Stimulated activated CD8-positive, alpha-beta memory T cell treated with anti-CD3 and anti-CD28 coated beads, Interleukin-4, amount 100 ng/mL, for 48 hours (primary cell): ENCODE measurements around the gene GAPVD1.

Experiments
- DNase-seq: peaks from one replicate; pipeline ENCODE4 v3.0.0-alpha.2; 2020

Gene GAPVD1

GRCh38 chr9:125323615-125324014 is 62.0 kb downstream of the GAPVD1 start:
- DNase-seq: no peak

GRCh38 chr9:125325826-125326225 is 64.2 kb downstream of the GAPVD1 start:
- no peak for DNase-seq

DNA sequence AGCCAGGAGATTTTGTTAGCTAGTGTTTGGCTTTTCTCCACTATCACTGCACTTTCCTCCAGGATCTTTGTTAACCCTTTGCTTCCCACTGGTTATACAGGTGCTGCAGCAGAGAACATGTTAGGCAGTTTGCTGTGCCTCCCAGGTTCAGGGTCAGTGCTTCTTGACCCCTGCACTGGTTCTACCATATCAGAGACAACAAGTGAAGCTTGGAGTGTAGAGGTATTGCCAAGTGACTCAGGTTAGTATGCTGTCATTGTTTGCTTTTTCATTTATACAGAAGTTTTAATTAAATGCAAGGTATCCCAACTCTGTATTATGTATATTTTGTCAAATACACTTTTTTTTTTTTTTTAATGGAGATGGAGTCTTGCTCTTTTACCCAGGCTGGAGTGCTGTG is 68.4 kb downstream of the GAPVD1 start:
- DNase-seq: no peak

DNA sequence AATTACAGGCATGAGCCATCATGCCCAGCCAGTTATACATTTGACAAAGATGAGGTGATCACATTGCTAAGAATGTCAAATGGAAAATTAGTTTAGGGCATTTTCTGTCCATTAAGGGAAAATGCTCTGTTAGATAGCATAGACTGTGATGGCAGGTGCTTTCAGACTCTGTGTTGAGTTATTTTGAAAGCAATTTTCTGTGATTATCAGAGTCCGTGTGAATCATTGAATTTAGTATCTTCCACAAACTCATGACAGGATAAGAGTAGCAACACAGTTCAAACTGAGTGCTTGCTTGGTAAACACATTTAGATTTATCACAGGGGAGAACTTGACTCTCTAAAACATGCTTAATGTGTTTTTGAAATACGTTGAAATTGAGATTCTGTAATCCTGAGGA is 69.0 kb downstream of the GAPVD1 start:
- no peak for DNase-seq

DNA sequence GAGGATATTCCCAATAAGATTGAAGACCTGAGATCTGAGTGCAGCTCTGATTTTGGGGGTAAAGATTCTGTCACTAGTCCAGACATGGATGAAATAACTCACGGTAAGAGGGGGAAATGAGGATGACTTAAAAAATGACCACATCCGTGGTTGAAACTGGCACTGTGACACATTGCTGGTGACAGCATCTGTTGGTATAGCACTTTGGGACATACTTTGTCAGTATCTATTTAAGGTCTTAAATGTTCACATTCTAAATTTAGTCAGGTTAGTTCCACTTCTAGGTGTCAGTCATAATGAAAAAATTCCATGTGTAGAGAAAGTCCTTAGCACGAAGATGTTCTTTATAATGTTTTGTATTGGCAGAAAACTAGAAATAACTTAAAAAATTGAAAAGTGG is 70.9 kb downstream of the GAPVD1 start:
- DNase-seq: peak; percentile 50

- DNase-seq: no peak
Measured at GRCh38 chr9:125337236-125337635, 75.6 kb downstream of the GAPVD1 start.

DNA sequence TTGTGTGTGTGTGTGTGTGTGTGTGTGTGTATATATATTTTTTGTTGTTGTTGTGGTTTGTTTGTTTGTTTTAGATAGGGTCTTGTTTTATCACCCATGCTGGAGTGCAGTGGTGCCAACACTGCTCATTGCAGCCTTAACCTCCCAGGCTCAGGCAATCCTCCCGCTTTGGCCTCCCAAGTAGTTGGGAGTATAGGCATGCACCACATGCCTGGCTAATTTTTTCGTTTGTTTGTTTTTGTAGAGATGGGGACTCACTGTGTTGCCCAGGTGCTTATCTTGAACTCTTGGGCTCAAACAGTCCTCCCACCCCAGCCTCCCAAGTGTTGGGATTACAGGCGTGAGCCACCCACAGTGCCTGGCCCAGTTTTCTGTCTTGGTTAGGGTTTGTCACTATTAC is 77.3 kb downstream of the GAPVD1 start:
- DNase-seq: no peak

- no peak for DNase-seq
Measured at GRCh38 chr9:125341566-125341965, 79.9 kb downstream of the GAPVD1 start.

DNA sequence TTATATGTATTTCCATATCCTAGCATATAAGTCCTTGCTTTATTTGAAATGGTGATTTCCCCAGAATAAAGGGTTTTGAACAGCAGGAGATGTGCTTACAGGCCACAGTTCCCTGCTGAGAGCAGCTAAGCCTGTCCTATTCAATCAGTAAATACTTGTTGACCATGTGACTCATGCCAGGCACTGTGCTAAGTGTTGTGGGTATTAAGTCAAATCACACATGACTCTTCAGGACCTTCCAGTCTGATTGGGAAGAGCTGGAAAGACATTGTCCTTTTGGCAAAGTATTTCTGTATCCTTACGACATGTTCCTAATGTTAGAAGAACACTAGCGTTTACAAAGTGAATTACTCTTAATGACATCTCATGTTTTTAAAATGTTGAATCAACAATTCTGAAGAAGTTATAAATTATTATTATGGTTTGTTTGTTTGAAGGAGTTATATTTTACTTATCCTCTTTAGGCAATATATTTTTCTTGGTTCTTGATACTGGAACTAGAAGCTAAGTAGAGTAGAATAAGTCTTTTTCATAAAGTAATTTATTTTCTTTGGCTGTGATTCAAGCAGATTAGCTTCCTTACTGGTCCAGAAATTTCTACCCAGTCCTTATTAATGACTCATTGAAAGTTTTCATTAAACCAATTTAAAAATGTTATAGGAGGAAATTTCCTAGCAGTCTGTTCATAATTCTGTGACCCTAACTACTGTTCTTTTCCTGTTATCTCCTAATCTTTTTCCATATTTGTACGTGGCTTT is 82.1 kb downstream of the GAPVD1 start:
- DNase-seq: no peak

- DNase-seq: no peak
Measured at GRCh38 chr9:125346080-125346732, 84.6 kb downstream of the GAPVD1 start.

DNA sequence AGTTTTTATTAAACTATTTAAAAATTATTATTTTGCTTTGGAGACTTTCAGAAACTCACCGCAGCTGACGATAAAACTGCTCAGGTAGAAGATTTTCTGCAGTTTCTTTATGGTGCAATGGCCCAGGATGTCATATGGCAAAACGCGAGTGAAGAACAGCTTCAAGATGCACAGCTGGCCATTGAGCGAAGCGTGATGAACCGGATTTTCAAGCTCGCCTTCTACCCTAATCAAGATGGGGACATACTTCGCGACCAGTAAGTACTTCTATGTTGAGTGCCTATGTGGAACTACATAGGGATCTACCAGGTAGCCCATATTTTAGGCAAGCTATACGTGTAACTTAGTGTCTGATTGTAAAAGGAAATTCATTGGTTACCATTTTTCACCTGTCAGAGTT is 94.0 kb downstream of the GAPVD1 start:
- DNase-seq: no peak

- DNase-seq: no peak
Measured at GRCh38 chr9:125356032-125356431, 94.4 kb downstream of the GAPVD1 start.

GRCh38 chr9:125359011-125359410 is 97.4 kb downstream of the GAPVD1 start:
- DNase-seq: no peak

DNA sequence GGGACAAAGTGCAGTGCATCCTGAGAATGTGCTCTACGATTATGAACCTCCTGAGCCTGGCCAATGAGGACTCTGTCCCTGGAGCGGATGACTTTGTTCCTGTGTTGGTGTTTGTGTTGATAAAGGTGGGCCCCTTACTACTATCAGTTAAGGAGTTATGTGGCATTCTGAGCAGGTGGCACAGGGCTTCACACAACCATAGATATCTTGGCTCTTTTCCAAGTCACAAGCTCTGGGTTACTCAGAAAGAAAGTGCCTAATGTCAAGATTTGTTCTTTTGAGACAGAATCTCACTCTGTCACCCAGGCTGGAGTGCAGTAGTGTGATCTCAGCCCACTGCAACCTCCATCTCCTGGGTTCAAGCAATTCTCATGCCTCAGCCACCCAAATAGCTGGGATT is 99.0 kb downstream of the GAPVD1 start:
- no peak for DNase-seq

DNA sequence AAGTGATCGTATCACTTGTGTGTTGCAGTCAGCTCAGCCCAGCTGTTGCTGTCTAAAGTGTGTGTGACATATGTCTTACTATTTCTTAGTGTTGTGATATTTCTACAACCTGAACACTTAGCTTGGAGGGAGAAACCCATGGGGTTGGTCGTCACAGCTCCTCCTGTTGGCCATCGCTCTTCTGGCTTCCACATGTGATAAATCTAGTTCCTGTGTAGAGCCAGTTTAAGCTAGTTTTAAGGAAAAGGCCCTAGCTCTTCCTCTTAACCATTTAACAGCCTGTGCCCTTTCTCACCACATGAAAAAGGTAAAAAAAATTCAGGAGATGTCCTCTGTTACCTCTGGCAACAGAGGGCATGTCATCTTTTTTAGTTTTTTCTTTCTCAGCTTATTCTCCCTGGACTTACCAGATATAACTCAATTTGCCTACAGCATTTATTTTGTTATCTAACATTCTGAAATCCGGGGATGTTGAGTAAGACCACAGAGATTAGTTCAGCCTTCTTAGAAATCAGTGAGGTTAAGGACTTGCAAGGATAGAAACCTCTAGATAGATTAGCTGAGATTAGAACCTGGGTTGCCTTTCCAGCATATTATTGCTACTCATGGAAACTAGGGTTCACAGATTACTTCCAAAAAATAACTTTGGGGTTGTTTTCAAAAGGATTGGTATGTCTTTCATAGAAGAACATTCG is 100.4 kb downstream of the GAPVD1 start:
- no peak for DNase-seq

DNA sequence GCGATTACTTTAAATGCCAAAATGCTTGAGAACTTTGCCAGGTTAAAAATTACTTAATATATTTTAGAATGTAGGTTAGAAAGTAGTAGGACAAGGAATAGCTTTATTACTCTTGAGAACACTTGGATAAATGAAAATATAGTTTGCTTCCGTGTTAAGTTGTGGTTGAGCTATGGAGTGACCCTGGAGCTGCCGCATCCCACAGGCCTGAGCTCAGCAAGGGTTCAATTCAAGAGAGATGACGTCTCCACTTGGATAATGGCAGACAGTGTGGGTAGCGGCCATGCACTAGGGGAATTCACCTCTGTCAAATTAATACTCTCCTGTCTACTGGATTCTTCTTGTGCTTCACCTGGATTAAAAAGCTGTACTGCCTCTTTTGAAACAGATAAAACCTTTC is 105.0 kb downstream of the GAPVD1 start:
- no peak for DNase-seq

DNA sequence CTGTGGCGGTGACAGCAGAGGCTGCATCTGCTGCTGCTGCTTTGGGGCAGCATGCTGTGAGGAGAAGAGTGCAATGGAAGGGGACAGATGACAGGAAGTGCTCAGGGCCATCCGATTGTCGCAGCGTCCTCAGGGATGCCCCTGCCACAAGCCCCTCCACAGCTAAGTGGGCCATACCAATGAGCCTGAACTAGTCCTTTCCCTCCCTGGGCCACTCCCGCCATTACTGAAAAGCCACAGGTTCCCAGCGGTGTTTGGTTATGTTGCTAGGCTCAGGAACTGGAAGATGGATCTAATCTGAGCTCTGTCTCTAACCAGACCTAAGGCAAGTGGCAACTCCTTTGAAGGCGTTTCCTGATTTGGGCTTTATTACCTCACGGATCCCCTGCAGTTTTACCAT is 109.2 kb downstream of the GAPVD1 start:
- no peak for DNase-seq

DNA sequence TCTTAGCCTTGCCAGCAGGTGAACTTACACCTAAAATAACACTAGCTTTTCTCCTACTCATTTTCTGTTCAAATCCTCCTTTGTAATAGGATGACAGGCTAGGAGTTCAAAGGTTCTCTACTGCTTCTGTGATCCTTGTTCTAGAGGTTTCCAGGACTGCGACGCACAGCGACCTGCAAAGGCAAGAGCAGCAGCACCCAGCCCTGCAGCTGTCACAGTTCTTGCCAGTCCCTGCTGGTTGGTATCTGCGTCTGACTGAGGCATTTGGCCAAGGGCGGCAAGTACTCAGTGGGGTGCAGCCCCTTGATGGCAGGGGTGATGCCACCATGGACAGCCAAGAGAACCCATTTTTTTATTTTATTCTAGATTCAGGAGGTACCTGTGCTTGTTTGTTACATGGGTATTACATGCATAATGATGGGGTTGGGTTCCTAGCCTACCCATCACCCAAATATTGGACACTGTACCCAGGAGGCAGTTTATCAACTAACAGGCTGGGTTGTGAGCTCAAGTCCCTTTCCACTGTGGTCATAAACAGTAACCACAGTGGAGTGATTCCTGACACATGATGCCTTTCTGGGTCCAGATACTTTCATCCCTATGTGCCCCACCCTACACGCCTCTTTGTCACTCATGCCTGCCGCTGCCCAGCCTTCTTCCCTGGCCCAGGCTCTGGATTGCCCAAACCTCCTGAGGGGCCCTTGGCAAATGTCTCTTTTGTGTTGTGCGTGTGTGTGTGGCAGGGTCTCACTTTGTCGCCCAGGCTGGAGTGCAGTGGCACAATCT is 111.0 kb downstream of the GAPVD1 start:
- no peak for DNase-seq

- peak; percentile 75 for DNase-seq
Measured at GRCh38 chr9:125374443-125375309, 113.0 kb downstream of the GAPVD1 start.

- no peak for DNase-seq
Measured at GRCh38 chr9:125375820-125376219, 114.2 kb downstream of the GAPVD1 start.

GRCh38 chr9:125376261-125377226 is 114.9 kb downstream of the GAPVD1 start:
- no peak for DNase-seq
